OCI-LY7 (cell line): ENCODE data around the gene POGZ. TPM values are rescaled to one million over a fixed set of nuclear protein-coding genes. Genes with fewer than 3 reads are reported as not detected.

Experiments used
- BruUV-seq: library from RNA; stranded (reverse); fragments of 400-500 nt; replicated peaks from 2 replicates; lab custom pipeline; 2021; lab: Mats Ljungman, UMichigan
- CTCF ChIA-PET: fragments of 300-600 bp; sonication (Branson Sonifier 250); formaldehyde crosslinking; loops from one replicate; lab custom pipeline; 2022; ENCODE audit warnings: antibody characterized with exemption; ENCODE audit not compliant: unreplicated experiment; lab: Charles Lee
- POLR2A ChIA-PET: fragments of 300-600 bp; sonication (Branson Sonifier 250); formaldehyde crosslinking; loops from one replicate; lab custom pipeline; 2022; ENCODE audit warnings: antibody characterized with exemption; lab: Charles Lee
- DNase-seq: peaks from one replicate; pipeline ENCODE4 v3.0.0-alpha.2; 2015; ENCODE audit warnings: low spot score
- H2AFZ ChIP-seq: fragments of 200-600 bp; sonication (generic), shearing (Covaris generic); 2 replicates; pipeline ENCODE4 v1.6.1; 2014; ENCODE audit warnings: mild to moderate bottlenecking, antibody characterized with exemption, low read length, moderate library complexity
- H3K27ac ChIP-seq: fragments of 200-600 bp; sonication (generic); 2 replicates; pipeline ENCODE4 v1.5.1; 2014; ENCODE audit warnings: mixed run types, low read depth, mild to moderate bottlenecking, moderate library complexity, low read length, inconsistent platforms; ENCODE audit not compliant: poor library complexity, severe bottlenecking
- H3K36me3 ChIP-seq: fragments of 200-600 bp; sonication (generic); 2 replicates; pipeline ENCODE4 v1.6.1; 2014; ENCODE audit warnings: mild to moderate bottlenecking, antibody characterized with exemption, low read length, moderate library complexity, mixed read lengths; ENCODE audit not compliant: insufficient read depth
- H3K4me1 ChIP-seq: fragments of 200-600 bp; sonication (generic); 2 replicates; pipeline ENCODE4 v1.5.1; 2014; ENCODE audit warnings: mild to moderate bottlenecking, low read length; ENCODE audit not compliant: insufficient read depth, poor library complexity, severe bottlenecking
- H3K4me2 ChIP-seq: fragments of 200-600 bp; sonication (generic); 2 replicates; pipeline ENCODE4 v1.6.1; 2014; ENCODE audit warnings: mild to moderate bottlenecking, low read length
- H3K4me3 ChIP-seq: fragments of 200-600 bp; sonication (generic); 2 replicates; pipeline ENCODE4 v1.5.1; 2014; ENCODE audit warnings: mild to moderate bottlenecking, low read depth, low read length; ENCODE audit not compliant: poor library complexity, severe bottlenecking
- H3K79me2 ChIP-seq: fragments of 200-600 bp; sonication (generic); 2 replicates; pipeline ENCODE4 v1.6.1; 2016; ENCODE audit warnings: low read depth, mild to moderate bottlenecking, low read length, moderate library complexity, mixed read lengths; ENCODE audit not compliant: insufficient read depth
- H3K9me2 ChIP-seq: fragments of 200-600 bp; sonication (generic); 2 replicates; pipeline ENCODE4 v1.6.1; 2016; ENCODE audit warnings: mild to moderate bottlenecking, low read length, mixed read lengths; ENCODE audit not compliant: insufficient read depth
- H3K9me3 ChIP-seq: fragments of 200-600 bp; sonication (generic); 2 replicates; pipeline ENCODE4 v1.6.1; 2014; ENCODE audit warnings: mild to moderate bottlenecking, mixed run types, low read length, mixed read lengths
- H4K20me1 ChIP-seq: fragments of 200-600 bp; sonication (generic); 2 replicates; pipeline ENCODE4 v1.6.1; 2014; ENCODE audit warnings: mild to moderate bottlenecking, antibody characterized with exemption, low read length, moderate library complexity, mixed read lengths; ENCODE audit not compliant: insufficient read depth
- EZH2phosphoT487 ChIP-seq: fragments of 200-600 bp; sonication (generic); IDR thresholded peaks from 2 replicates; pipeline ENCODE4 v1.6.1; 2018; ENCODE audit warnings: low read depth, borderline replicate concordance, mild to moderate bottlenecking, mixed run types, antibody characterized with exemption, low read length, moderate library complexity, mixed read lengths
- intact Hi-C: fragments of 100-400 bp; cut with micrococcal nuclease; formaldehyde crosslinking; loops from one replicate; pipeline ENCODE4 v1.10.0; 2022; ENCODE audit not compliant: unreplicated experiment
- total RNA-seq, 2 experiments: library from RNA; depleted of rRNA in 1 of 2; stranded (reverse); fragments of >200 nt in 1 of 2; shearing (Covaris generic) in 1 of 2; gene quantifications; 2 replicates each; pipeline ENCODE4 v1.2.3, GENCODE V29; 2014 to 2022
- TF ChIP-seq, protein P1 (sequence below): fragments of 200-600 bp; sonication (generic); conservative IDR thresholded peaks from 2 replicates; pipeline ENCODE4 v1.5.1; 2014; ENCODE audit warnings: mild to moderate bottlenecking, antibody characterized with exemption, low read length, moderate library complexity, mixed read lengths

Gene POGZ
- total RNA-seq, 2 experiments from 2014 or later, result 47.7 to 118 TPM

DNA sequence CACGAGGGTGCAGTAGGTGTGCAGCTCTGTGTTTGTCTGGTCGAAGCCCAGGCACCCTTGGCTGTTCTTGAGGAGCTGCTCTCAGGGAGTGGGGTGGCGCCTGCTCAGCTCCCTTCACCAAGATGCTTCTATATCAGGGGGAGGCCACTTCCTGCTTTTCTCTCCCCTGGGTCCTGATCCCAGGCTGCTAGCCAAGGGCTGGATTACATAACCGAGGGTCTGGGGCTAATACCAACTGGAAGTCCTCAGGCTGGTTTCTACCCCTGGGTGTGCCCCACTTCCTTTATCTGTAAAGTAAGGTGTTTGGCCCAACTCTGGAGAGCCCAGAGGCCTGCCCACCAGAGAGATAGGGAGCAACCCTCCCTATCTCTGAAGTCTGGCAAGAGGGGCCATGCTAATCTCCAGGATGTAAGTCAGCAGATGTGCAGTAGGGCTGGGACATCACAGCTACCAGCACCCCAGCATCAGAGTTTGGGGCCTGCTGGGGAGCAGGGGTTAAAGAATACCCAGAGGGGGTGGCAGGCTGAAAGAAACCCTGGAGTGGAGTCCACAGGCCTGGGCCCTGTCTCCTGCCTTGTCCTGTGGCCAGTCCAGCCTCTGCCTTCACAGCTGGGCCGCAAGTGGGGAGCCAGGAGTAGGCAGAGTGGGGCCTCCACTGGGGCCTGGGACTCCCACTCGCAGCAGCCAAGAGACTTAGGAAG is 88.9 kb downstream of the POGZ start:
- H2AFZ ChIP-seq, result peak overlapping the region; percentile 54; the same call in 1 of the 2 replicates
- H3K79me2 ChIP-seq, result no peaks in the 10 kb centered on the region
- CTCF ChIA-PET, result no interaction called here
- H3K9me3 ChIP-seq, result no peaks in the 10 kb centered on the region
- no peak overlapping the region for H3K4me2 ChIP-seq
- DNase-seq, result no peak
- H4K20me1 ChIP-seq, result no peaks in the 10 kb centered on the region
- H3K4me1 ChIP-seq, result peaks cover 6% of the 10 kb centered on the region
- intact Hi-C loops, result no loop called here
- H3K27ac ChIP-seq, result no peak overlapping the region
- no TSS peak for BruUV-seq
- TF ChIP-seq EZH2phosphoT487, result no peak
- TF ChIP-seq, protein P1, sequence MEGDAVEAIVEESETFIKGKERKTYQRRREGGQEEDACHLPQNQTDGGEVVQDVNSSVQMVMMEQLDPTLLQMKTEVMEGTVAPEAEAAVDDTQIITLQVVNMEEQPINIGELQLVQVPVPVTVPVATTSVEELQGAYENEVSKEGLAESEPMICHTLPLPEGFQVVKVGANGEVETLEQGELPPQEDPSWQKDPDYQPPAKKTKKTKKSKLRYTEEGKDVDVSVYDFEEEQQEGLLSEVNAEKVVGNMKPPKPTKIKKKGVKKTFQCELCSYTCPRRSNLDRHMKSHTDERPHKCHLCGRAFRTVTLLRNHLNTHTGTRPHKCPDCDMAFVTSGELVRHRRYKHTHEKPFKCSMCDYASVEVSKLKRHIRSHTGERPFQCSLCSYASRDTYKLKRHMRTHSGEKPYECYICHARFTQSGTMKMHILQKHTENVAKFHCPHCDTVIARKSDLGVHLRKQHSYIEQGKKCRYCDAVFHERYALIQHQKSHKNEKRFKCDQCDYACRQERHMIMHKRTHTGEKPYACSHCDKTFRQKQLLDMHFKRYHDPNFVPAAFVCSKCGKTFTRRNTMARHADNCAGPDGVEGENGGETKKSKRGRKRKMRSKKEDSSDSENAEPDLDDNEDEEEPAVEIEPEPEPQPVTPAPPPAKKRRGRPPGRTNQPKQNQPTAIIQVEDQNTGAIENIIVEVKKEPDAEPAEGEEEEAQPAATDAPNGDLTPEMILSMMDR, result no peak
- H3K4me3 ChIP-seq, result no peak overlapping the region
- no peaks in the 10 kb centered on the region for H3K9me2 ChIP-seq
- H3K36me3 ChIP-seq, result no peaks in the 10 kb centered on the region
- POLR2A ChIA-PET, result no interaction called here

DNA sequence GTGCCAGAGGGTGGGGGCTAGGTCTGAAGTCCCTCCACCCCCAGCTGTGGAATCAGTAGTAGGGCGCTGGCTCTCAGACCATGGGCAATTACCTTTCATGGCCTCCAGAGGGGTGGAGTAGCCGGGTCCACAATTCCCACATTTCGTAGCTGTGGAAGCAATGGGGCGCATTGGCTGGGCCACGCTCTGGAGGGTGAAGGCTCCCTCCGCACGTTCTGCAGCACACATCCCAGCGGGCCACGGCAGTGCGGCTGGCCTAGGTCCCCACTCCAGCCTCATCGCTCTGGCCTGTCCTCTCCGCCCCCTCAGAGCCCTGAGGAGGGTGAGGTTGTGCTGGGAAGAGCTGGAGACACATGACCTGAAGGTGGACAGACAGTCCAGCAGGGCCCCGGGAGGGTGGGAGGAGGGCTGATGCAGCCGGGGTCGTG is 89.7 kb downstream of the POGZ start:
- intact Hi-C loops, result no loop called here
- TF ChIP-seq, protein P1, result no peak
- TF ChIP-seq EZH2phosphoT487, result no peak
- Histone ChIP-seq H2AFZ (no peak overlapping the region), H4K20me1 (no peaks in the 10 kb centered on the region), H3K4me2 (no peak overlapping the region), H3K4me1 (peaks cover 6% of the 10 kb centered on the region), H3K4me3 (no peak overlapping the region), H3K9me3 (no peaks in the 10 kb centered on the region), H3K27ac (no peak overlapping the region), H3K36me3 (no peaks in the 10 kb centered on the region), H3K79me2 (no peaks in the 10 kb centered on the region), H3K9me2 (no peaks in the 10 kb centered on the region)
- BruUV-seq, result no TSS peak
- POLR2A ChIA-PET, result interaction anchor here (0.7 kb wide), 1 partner anchor 206 kb away, joined by 3 read pairs; no protein-coding TSS in a partner anchor
- DNase-seq, result no peak
- CTCF ChIA-PET, result no interaction called here

DNA sequence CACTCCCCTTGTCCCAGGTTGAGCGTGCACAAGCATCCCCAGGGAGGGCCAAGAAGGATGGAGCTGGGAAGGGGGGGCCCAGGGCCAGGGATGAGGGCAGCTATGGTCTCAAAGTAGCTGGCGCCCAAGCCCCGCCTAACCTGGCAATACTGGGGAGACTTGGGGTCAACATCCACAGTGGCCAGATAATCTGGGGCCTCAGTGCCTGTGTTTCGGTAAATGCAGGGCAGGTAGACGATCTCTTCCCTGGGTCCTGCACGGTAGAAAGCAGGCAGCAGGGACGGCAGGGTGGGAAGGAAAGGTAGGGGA is 90.0 kb downstream of the POGZ start:
- BruUV-seq, result no TSS peak
- POLR2A ChIA-PET, result interaction anchor here (0.7 kb wide), 1 partner anchor 206 kb away, joined by 3 read pairs; no protein-coding TSS in a partner anchor
- no peak for TF ChIP-seq EZH2phosphoT487

More for the DNA sequence above, 90.0 kb downstream of the POGZ start:
- Histone ChIP-seq H3K4me3 (no peak overlapping the region), H3K27ac (no peak overlapping the region), H3K4me1 (peaks cover 6% of the 10 kb centered on the region), H3K9me3 (no peaks in the 10 kb centered on the region), H2AFZ (no peak overlapping the region), H3K9me2 (no peaks in the 10 kb centered on the region), H3K79me2 (no peaks in the 10 kb centered on the region), H4K20me1 (no peaks in the 10 kb centered on the region), H3K4me2 (no peak overlapping the region), H3K36me3 (no peaks in the 10 kb centered on the region)
- intact Hi-C loops, result no loop called here
- DNase-seq, result no peak
- CTCF ChIA-PET, result no interaction called here
